RPMI8226 (cell line): Measurements from ENCODE around the gene LEPR.
"Not testable (repeated sequence)": the region's sequence is repeated elsewhere in the genome, so short reads cannot be mapped to it uniquely, and the experiment has no call there.

Experiments used
- DNase-seq: peaks from one replicate; pipeline ENCODE4 v3.0.0-alpha.2; 2015

LEPR gene

DNA sequence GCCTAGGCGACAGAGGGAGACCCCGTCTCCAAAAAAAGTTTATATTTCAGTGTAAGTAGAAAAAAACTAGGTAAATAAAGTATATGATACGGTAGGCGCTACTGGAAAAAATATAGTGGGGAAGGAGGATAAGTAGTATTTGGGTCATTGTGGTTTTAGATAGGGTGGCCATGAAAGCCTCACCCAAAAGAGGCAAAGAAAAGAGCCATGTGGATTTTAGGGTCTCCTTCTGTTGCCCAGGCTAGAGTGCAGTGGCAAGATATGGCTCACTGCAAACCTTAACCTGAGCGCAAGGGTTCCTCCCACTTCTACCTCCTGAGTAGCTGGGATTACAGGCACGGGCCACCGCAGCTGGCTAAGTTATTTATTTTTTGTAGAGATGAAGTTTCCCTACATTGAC lies 17.1 kb downstream of the LEPR start:
- no peak for DNase-seq

DNA sequence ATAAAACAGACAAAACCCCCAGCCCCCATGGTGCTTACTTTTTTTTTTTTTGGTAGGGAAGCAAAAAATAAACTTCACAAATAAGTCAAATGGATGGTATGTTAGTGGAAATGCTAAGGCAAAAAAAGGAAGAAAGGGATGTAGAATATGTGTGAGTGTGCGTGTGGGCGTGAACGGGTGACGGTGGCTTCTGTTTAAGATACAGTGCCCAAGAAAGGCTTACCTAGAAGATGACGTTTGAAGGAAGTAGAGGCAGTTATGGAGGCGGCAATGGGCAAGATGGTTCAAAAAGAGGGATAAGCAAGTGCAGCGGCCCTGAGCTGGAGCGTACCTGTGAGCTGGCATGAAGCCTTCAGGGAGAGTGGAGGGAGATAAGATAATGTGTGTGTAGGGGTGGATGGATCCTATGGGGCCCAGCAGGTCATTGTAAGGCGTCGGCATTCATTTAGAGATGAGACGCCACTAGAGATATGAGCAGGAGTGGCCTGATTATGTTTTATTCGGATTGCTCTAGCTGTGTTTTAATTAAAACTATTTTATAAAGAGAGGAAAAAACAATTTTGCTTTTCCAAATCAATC lies 19.9 kb downstream of the LEPR start:
- DNase-seq: no peak

GRCh38 chr1:65440915-65441314 lies 20.4 kb downstream of the LEPR start:
- no peak for DNase-seq

- DNase-seq: no peak
Measured at GRCh38 chr1:65441464-65441863, 21.0 kb downstream of the LEPR start.

GRCh38 chr1:65442442-65442841 lies 22.0 kb downstream of the LEPR start:
- DNase-seq: no peak

DNA sequence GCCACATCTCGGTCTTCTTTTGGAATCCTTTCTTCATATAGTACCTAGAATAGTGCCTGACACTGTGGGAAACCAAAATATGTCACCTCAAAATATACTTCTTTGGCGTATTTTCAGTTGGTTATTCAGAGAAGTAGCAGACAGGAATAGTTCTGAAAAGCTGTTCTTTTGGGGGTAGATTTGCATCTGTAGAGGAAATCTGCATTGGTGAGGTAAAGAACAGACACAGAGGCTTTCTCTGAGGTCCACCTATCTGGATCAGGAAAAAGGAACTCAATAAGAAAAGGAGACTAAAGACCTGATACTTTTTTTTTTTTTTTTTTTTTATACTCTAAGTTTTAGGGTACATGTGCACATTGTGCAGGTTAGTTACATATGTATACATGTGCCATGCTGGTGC lies 23.2 kb downstream of the LEPR start:
- DNase-seq: no peak

DNA sequence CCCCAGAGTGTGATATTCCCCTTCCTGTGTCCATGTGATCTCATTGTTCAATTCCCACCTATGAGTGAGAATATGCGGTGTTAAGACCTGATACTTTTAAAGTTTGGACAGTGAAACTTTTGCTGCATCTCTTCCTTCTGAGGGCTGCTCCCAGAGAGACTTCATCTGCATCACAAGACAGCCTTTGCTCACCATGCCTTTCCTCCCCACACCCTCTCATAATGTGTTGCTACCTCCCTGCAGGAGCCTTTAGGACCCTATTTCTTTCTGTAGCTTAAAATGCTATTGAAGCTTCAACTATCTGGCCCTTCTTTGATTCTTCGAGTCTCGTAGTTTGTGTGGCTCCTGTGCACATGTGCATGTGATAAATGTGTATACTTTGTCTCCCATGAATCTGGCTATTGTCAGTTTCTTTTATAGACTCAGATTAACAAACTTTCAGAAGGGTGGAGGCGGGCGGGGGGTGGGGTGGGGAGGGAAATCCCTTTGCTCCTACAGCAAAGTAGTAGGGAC lies 23.7 kb downstream of the LEPR start:
- DNase-seq: no peak

DNA sequence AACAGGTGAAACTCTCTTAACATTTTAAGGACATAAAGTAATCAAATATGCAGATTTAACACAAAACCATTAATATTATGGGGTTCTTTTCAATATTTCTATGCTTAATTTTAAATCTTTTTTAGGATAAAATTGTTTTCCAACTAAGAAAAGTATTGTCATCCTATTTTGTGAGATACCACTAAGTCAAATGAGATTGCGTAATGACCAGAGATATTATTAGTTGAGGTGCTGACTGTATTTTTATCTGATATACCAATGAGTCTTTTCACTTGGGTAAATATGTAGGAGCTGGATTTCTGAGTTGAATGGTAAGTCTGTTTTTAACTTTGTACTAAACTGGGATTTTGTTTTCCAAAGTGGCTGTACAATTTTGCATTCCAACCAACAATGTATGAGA lies 25.4 kb downstream of the LEPR start:
- no peak for DNase-seq

GRCh38 chr1:65449214-65449823 lies 28.9 kb downstream of the LEPR start:
- no peak for DNase-seq

- DNase-seq: not testable (repeated sequence)
Measured at GRCh38 chr1:65455678-65456077, 35.2 kb downstream of the LEPR start.

- no peak for DNase-seq
Measured at GRCh38 chr1:65456481-65456880, 36.0 kb downstream of the LEPR start.

GRCh38 chr1:65457868-65458267 lies 37.4 kb downstream of the LEPR start:
- no peak for DNase-seq

DNA sequence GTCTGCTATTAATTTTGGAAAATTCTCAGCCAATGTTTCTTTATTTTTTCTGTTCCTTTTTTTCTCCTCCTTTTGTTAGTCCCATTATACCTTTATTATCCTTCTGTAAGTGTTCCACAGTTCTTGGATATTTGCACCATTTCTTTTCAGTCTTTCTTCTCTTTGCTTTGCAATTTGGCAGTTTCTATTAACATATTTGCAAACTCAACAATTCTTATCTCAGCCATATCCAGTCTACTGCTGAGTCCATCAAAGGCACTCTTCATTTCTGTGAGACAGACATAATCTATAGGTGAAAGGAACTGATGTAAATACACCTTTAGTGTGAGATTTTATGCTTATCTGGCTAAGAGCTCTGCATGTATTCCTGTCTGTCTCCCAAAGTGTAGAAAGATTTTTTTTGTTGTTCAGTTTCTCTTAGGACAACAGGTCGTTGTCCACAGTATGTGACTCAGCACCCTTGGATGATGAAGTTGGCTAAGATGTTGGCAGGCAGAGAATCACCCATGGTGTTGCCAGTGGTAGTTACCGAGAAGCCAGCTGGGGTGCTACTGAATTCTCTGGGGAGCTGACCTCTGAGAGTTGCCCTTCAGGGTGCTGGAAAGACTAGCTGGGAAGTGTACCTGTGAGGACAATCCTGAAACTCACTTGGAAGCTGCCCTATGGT lies 38.4 kb downstream of the LEPR start:
- DNase-seq: no peak

GRCh38 chr1:65459397-65459768 lies 38.9 kb downstream of the LEPR start:
- DNase-seq: peak; percentile 45

GRCh38 chr1:65465837-65466236 lies 45.4 kb downstream of the LEPR start:
- DNase-seq: not testable (repeated sequence)

GRCh38 chr1:65467536-65467935 lies 47.1 kb downstream of the LEPR start:
- DNase-seq: peak; percentile 19

DNA sequence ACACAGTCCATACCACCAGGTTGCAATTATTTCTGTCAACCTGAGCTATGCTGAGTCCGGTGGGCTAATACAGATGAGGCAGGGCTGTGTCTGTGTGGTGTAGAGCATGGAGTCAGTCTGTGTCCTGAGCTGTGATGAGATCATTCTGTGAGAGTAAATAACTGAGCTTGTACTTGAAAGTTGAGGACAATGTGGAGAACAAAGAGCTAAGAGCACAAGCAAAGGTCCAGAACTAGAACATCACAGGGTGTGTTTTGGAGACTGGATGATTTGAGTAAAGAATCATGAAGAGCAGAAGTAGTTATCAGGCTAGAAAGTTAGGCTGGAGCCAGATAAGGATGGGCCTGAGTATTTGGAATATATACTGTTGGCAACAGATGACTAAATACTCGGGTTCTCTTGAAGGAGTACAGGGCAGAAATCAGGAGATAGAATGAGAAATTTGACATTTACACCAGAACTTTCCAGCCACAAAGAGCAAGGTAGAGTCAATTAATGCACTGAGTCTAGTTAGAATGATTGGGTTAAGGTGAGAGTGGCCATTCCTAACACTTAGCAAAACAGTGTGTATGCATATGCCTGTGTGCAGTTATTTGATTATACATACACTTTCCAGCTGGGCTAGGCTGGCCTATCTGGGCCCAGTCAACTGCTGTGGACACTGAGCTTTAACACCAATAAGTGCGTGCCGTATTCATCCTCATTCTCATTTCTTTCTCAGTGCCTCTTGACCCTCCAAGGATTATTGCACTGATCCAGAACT lies 48.8 kb downstream of the LEPR start:
- DNase-seq: no peak

DNA sequence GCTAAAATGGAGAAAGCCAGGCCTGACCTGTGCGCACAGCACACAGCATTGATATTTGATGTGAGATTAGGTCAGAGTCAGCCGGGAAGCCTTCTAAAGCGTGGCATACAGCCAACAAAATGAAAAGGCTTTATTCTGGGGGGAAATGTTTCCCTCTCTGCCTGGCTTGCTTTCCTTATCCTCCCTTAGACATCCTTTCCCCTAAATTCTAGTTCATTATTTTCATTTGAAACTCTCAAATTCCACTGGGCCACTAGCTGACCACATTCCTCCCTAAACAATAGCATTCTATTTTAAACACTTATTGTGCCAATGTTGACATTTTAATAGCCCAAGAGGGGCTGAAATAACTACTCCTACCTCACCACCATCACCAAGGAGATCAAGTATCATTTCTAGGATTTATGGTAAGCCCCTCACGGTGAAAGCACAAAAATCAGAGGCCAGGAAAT lies 49.4 kb downstream of the LEPR start:
- DNase-seq: no peak
